ENCODE measurements around the gene TBL1Y.
A peak's percentile ranks its signal among the peaks of the same experiment; 100 is the strongest.
"Not testable (repeated sequence)": the region's sequence is repeated elsewhere in the genome, so short reads cannot be mapped to it uniquely, and the experiment has no call there.

The TBL1Y gene

DNA sequence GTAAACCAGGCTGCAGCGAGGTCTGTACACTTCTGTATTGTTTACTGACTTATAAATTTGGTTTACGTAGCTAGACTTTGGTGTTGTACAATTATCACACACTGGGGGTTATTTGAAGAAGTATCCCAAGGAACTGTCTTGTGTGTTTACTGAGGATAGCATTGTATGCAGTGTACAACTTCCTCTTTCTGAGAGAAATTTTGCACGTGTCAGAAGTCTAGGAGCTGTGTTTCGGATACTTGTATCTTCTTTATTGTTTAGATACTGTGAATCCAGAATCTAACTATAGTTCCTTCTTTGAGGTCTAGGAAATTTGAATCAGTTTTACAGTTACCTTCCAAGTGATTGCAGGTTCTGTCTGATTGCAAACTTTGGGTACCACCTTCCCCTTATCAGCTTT is 64.5 kb downstream of the TBL1Y start:
- DNase-seq = no peak

DNA sequence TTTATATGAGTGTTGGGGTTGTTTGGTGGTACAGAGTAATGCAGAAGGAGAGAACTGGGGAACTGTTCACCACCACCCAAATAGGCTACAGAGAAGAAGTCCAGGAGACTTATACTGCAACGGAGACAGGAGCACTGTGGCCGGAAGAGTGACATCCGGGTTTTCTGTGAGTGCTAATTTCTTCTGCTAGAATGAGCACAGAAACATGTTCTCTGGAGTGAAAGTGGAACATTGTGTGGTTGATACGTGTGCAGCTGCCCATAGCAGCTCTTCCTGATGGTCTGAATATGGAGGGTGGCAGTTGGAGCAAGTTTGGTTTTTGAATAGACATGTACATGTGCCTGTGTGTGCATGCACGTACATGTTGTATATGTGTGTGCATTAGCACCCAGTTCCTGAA is 67.3 kb downstream of the TBL1Y start:
- no peak for DNase-seq

DNA sequence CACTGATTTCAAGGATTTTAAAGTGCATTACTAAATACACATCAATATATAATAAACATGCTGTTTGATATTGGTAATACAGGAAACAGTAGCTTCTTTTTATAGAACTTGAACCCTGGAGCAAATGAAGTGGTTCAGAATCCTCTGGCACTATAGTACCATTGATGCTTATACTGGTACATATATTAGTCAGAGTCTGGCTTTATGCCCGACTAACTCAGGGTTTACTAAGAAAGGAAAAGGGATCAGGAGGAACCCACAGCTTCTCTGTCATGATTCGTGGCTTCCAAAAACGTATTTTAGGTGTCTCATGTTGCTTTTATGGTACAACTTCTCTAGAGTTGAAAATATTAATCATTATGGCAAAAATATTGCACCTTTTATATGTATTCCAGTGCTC is 72.7 kb downstream of the TBL1Y start:
- DNase-seq = no peak

DNA sequence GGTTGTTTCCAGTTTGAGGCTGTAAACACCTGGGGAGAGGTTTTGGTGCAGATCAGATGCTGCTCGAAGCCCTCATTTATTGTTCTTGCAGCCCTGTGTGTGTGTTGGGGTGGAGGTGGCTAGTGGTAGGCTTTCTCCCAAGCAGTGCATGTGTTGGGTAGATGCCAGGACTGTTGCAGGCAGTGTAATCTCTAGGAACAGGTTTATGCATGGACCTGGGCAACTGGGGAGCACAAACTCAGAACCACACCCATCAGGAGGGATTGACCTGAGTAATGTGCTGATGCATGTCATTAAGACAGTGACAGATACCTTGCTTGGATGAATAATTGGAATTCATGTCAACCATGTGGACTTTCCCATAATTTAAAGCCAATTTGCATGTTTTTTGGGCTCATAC is 77.3 kb downstream of the TBL1Y start:
- no peak for DNase-seq

DNA sequence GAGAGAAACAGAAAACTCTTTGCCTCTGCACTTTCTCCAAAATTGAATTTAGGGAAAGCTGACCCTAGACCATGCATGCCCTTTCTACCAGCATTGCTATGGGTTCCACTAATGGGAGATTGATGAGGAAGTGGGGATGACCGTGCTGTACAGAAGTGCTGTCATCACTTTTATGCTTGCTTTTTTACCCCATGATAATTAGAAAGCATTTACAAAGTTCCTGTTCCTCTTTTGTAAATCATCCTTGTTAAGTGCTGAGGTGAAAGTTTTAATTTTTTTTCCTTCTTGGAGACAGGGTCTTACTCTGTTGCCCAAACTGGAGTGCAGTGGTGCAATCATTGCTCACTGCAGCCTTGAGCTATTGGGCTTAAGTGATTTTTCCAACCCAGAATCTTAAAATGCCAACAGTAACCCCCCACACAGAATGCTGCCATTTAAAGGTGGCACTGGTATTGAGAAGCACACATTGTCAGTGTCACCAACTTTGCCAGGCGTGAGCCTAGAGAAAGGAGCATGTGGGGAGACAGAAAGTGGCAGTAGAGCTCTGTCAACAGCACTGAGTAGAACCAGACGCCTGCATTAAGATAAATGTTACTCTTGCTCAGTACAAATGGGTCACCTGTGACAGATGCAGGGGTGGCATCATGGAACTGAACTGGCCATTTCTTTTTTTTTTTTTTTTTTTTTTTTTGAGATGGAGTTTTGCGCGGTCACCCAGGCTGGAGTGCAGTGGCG is 79.6 kb downstream of the TBL1Y start:
- no peak for DNase-seq

DNA sequence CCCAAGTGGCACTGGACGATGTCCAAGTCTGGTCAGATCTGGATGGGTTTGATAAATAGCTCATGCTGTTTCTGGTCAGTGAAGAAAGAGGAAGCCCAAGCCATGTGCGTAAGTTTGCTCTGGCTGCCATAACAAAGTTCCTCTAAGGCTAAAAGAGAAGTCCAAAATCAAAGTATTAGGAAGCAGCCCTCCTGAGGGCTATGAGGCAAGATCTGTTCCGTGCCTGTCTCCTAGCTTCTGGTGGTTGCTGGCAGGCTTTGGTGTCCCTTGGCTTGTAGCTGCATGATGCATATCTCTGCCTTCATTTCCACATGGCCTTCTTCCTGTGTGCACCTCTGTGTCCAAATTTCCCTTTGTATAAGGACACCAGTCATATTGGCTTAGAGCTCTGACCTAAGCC is 81.5 kb downstream of the TBL1Y start:
- no peak for DNase-seq

DNA sequence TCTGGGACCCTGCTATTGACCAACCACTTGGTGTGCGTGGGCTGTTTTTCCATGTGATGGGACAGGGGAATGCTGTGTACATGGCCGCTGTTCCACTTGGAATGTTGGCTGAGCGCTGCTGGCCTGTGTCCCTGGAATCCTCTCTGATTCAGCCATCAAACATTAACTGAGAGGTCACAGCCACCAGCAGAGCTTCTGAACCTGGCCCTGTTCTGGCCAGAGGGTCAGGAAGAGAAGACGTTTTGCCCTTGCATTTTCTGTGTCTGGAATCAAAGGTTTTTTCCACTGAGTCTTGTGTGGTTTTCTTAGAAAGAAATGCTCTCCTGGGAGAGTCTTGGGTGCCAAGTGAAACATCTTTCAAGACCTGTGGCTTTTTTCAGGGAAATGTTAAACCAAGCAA is 85.5 kb downstream of the TBL1Y start:
- DNase-seq = no peak

DNA sequence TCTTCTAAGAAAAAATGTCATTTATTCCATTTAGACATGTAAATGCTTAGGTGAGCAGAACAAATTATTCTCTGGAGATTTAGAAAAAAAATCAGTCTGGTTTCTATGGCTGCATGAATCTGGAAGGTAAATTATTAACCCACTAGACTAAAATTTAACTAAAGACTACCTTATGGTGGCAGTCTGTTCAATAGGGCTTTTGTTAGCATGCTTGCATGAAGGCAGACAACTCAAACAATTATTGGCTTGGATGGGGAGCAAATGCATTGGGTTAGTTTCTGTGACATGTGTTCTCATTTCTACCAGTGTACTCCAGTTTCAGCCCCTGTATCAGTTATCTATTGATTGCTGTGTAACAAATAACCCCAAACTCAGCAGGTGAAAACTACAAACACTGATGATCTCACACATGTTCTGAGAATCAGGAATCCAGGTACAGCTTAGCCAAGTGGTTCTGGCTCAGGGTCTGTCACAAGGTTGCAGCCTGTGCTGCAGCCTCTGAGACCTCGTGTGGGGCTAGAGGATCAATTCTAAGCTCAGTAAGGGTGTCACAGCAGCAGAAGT is 87.1 kb downstream of the TBL1Y start:
- DNase-seq = no peak

DNA sequence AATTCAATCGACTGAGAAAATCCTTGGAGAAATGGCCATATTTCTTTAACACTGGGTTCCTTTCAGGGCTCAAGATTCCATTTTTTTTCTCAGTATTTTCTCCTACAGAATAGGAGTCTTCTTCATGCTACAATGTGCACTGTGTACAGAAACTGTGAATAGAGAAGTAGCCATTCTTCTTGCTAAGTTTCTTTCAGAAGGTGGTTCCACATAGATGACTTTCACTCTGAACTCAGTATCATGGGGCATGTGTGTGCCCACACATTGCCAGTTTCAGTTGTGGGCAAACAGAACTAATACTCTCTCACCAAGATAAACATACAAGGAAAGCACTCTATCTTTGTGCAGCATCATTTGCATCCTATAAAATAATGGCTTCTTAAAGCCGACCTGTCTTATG is 89.4 kb downstream of the TBL1Y start:
- no peak for DNase-seq

DNA sequence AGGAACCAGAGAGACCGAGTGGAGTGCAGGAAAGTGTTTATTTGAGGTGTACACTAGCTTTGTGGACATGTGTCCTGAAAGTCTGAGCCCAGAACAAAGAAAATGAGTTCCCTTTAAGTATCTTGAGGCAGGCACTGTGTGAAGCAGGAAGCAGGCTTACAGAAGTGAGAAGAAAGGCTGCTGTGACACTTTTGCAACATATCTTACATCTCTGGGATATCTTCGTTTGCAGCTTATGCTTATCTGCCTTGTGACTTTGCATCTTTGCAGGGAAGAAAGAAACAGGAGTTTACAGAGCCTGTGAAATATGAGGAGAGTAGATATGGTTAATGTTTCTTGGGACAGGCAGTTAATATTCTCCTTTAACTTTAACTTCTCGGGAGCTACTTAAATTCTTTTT is 92.1 kb downstream of the TBL1Y start:
- no peak for DNase-seq

DNA sequence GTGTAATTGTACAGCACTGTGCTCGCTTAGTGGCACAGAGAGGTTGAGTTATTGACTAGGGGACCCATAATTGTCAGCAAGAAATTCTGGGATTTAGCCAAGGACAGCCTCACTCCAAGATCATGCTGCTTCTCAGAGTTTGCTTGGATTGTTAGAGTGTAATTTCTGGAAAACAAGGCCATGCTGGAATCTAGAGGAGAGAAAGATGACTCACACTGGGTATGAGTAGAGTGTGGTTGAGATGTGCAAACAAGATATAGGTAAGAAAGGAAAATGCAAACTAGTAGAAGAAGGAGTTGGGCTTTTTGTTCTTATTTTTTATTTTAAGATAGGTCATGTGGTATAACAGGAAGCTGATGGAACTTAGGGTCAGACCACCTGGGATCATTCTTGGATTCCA is 97.4 kb downstream of the TBL1Y start:
- no peak for DNase-seq

DNA sequence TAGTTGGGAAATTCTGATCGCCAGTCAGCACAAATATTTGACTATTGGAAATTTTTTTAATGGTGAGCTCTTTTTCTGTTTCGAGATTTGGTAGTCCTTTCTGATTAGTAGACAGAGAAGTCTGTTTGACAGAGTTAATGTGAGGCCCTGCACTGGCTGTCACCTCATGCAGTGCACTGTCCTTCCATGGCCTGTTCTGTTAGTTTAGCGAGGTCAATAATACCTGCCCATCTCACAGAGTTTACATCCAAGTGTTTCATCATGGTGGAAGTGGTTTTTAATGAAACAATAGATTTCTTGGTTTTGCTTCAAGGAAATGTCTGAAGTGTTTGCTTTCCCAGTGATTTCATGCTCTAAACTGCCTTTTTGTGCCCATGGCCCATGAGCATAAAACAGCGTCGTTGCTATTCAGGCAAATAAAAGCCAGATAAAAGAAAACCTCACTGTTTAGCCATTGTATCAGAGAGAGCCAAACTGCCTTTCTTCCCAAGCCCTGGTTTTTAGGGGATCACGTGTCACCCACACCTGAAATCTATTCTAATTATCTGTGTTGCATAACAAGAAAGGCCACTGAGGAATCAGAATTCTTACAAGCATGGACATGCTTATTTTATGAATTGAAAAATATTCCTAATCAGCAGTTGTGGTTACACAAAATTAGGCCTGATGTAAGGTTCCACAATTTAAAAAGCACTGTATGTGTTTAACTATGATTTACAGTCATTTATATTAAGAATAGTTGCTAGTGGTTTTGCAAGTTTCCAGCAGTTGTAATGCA is 98.3 kb downstream of the TBL1Y start:
- no peak for DNase-seq

DNA sequence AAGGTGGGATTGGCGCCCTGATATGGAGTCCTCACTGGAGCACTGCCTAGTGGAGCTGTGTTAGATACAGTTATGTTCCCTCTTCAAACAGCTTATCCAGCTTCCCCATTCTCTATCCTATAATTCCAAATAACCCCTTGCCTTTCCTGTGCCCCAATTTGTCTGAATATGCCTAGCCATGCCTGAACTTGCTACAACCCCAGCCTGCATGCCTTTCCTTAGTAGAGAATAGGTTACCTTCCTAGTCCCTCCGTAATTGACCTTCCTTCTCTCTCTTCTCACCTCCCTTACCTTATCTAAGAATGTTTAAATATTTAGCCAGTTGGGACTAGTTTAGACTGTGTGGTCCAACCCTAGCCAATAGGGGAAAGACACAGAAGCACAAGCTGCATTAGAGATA is 102.6 kb downstream of the TBL1Y start:
- DNase-seq = no peak

DNA sequence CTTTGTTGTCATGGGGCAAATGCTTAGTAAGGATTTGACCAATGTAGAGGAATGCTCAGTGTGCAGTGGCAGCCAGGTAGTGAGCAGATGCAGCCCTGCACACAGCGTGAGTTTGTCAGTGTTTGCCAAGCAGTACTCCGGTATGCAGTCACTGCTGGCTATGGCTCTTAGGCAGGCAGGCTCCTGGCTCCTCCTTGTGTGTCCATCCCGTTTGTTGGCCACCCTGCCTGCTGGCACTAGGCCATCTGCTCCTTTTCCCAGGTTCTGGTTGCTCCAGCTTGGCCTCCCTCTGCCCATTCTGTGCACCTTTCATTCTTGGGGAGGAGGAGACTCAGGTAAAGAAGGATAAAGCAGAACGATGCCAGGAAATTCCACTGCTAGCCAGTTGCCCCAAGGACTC is 106.0 kb downstream of the TBL1Y start:
- DNase-seq = no peak

DNA sequence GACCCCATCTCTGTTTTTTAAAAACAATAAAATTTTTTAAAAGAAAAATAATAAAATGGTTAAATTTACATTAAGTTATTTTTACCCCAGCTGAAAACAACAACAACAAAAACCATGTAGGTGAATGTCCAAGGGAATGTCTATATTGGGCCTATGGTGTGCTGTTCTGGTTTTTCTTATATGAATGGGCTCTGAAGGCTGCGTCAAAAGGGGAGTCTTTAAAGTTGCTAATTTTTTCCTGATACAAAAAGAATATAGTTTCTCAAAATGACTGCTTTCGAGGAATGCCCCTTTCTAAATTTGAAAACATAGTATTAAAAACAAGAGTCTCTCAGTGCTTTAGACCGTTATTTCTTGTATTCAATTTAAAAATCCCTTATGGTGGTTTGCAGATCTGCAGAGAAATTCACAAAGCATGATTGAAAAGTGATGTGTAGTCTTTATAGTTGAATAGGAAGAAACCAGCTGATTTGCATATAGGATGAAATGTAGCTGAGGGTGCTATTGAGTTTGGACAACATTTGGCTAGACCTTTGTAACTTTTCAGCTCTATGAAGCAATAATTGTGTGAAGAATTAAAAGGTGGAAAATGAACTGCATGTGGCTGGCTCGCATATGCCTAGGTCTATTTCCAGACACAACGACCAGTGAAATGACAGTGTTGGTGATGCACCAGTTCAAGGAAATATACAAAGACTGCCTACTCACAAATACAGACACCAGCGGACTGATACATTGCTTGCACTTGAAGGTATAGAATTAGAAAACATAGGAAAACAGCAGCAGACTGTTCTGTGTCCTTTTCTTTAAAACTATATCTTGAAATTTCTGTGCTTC is 107.0 kb downstream of the TBL1Y start:
- DNase-seq = no peak

DNA sequence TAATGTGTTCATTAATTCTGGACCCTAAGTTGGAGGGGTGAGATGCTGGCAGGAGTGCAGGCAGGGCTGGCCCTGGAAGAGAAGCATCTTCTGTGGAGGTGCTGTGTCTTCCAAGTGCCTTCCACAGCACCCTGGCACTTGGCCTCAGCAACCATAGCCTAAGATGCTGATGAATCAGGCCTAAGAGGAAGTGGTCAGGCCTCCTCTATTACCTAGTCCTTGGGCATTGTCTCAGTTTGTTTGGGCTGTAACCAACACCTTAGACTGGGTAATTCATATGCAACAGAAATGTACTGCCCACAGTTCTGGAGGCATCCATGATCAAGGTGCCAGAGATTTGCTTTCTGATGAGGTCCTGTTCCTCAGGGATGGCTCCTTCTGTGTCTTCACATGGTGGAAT is 128.5 kb downstream of the TBL1Y start:
- no peak for DNase-seq

DNA sequence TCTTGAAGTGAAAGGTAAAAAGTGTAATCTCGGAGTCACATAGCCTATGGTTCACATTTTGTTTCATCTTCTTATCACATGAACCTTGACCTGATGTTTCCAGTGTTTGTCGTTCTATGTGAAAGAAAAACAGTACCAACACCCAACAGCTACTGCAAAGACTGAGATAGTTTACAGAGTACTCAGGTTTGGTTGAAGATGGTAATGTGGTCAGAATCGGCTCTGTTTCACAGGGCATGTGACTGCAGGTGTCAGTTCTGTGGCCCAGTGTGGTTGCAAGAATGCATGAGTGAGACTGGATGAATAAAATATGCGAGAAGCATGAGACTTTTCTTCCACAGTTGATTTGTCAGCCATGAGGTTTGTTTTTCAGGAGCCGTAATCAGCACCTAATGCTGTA is 130.2 kb downstream of the TBL1Y start:
- DNase-seq = no peak

DNA sequence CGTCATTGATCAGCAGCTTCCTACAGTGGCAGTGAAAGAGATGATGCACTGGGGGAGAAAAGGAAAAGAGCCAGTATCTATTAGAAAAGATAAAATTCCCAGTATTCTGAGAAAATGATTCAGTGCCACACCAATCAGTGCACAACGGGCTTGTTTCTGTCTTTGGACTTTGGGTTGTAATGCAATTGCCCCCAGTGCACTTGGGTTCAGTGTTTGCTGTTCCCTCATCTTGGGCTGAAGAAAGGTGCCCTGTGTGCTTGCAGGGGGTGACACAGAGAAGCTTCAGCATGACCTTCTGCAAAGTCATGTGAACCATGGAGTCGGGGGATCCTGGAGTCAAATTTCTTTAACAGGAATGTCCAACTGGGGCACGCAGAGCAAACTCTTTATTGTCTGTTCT is 131.5 kb downstream of the TBL1Y start:
- DNase-seq = no peak

DNA sequence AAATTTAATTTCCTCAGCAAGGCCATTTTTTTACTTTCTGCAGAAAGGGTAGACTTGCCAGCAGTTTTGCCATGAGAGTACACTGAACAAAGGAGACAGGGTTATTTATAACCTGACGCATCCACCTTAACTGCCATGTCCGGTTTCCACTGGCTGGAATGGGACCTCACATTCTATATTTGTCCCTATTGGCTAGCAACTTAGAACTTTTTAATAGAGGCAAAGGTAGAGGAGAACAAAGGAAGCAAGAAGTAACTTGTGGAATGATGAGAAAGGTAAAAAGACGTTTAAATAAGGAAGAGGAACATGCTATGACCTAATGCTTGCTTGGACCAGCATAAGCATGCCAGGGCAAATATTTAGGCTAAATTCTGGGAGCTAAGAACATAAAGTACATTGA is 142.0 kb downstream of the TBL1Y start:
- DNase-seq = not testable (repeated sequence)

DNA sequence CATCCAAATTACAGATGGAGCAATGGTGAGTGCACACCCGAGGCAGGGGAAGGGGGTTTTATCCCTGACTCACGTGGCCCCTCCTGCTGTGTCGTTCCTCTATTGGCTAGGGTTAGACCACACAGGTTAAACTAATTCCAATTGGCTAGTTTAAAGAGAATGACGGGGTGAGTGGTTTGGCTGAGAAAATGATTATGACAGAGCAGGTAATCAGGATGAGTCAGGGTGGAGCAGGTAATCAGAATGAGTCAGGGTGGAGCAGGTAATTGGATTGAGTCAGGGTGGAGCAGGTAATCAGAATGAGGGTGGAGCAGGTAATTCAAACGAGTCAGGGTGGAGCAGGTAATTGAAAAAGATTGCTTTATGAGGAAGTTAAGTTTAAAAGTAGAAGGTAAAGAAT is 146.4 kb downstream of the TBL1Y start:
- no peak for DNase-seq

DNA sequence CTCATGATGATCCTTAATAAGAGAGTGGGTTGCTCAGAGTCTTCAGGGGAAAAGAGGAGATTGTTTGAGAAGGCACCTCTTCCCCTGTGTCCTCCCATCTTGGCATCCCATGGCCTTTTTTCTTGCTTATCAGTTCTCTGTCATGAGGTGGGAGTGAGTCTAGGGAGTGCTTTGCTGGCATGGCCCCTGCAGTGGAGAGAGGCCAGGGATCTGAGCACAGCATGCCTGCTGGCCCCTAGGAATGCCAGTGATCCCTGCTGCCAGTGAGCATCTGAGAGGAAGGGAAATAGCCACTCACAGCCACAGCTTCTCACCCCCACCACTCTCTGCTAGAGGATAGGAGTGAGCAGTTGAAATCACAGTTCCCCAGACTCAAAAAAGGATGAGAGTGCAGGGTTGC is 168.2 kb downstream of the TBL1Y start:
- no peak for DNase-seq

DNA sequence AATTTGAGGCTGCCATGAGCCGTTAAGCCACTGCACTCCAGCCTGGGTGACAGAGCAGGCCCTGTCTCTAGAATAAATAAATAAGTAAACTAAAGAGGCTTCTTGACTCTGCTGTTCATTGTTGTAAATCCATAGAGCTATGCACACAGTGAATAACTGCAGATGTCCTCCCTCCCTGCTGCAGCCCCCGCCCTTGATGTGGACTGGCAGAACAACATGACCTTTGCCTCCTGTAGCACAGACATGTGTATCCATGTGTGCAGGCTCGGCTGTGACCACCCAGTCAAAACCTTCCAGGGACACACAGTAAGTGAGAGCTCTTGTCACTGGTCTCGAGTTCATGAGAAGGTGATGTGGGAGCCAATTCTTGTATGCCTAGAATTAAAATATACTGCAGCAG is 170.1 kb downstream of the TBL1Y start:
- not testable (repeated sequence) for DNase-seq

DNA sequence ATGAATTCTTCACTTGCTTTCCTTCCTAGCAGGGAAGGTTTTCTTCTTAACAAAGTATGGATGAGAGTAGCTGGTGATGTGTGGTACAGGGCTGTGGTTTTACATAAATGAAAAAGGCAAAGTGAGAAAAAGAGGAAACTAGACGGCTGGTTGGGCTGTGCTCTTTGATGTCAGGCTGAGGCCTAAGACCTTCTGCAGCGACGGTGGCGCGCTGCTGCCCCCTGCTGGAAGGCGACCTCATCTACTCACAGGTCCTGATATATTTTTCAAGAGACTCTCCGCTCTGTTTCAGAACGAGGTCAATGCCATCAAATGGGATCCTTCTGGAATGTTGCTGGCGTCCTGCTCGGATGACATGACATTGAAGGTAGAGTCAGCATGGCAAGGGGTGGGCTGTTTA is 175.1 kb downstream of the TBL1Y start:
- DNase-seq = peak in 1 of 2 donors; percentile 53

DNA sequence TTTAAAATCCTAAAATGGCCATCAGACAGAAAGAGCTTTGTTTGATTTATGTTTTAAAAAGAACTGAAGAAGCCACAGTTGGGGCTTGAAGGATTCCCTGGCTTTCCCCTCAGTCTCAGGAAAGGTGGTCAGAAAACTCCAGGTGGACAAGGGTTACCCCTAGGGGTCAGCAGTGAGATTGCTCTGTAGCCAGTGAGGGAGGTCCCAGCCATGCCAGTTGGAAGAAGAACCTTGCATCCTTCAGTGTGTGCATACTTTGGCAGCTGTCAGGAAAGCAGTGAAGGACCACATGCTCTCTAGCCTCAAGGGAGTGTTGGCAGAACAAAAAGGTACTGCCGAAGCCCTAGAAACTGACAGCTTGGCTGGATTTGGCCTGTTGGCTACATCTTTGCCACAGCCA is 182.3 kb downstream of the TBL1Y start:
- DNase-seq = no peak

All from activated CD4-positive, alpha-beta T cell treated with anti-CD3 and anti-CD28 coated beads for 4 hours (primary cell).